Activated naive CD8-positive, alpha-beta T cell treated with anti-CD3 and anti-CD28 coated beads, Interleukin-2, amount 50 U/mL, for 24 hours (primary cell): Measurements from ENCODE around the gene DAD1.
"Not testable (repeated sequence)": the region's sequence is repeated elsewhere in the genome, so short reads cannot be mapped to it uniquely, and the experiment has no call there.

Source experiments
- ATAC-seq: fragments of 150-1000 bp; cut with Tn5 transposase; one replicate; pipeline ENCODE4 v1.10.0; 2021
- DNase-seq: peaks from one replicate; pipeline ENCODE4 v3.0.0; 2021
- H3K27ac Mint-ChIP-seq: one replicate; pipeline ENCODE4 v1.8.0; 2021; ENCODE audit warnings: mild to moderate bottlenecking, mixed read lengths
- H3K27me3 Mint-ChIP-seq: one replicate; pipeline ENCODE4 v1.8.0; 2021; ENCODE audit warnings: mixed read lengths
- H3K36me3 Mint-ChIP-seq: one replicate; pipeline ENCODE4 v1.8.0; 2021; ENCODE audit warnings: low read depth, mixed read lengths
- H3K4me1 Mint-ChIP-seq: one replicate; pipeline ENCODE4 v1.8.0; 2021; ENCODE audit warnings: mixed read lengths
- H3K4me3 Mint-ChIP-seq: one replicate; pipeline ENCODE4 v1.8.0; 2021; ENCODE audit warnings: mild to moderate bottlenecking, moderate library complexity, mixed read lengths
- H3K9me3 Mint-ChIP-seq: one replicate; pipeline ENCODE4 v1.8.0; 2021; ENCODE audit warnings: mixed read lengths

The DAD1 gene

GRCh38 chr14:22547313-22547947 is 41.6 kb downstream of the DAD1 start:
- DNase-seq (no peak), ATAC-seq (no peak)
- no peaks in the 10 kb centered on the region for H3K27me3 Mint-ChIP-seq
- H3K4me1 Mint-ChIP-seq, result peaks cover 96% of the 10 kb centered on the region
- H3K36me3 Mint-ChIP-seq, result peaks cover 91% of the 10 kb centered on the region
- H3K9me3 Mint-ChIP-seq, result no peaks in the 10 kb centered on the region
- H3K4me3 Mint-ChIP-seq, result peak overlapping the region; percentile 86
- H3K27ac Mint-ChIP-seq, result peak overlapping the region; percentile 96

GRCh38 chr14:22546722-22547071 is 42.3 kb downstream of the DAD1 start:
- DNase-seq, result no peak
- Mint-ChIP-seq H3K4me3 (peak overlapping the region; percentile 86), H3K9me3 (no peaks in the 10 kb centered on the region), H3K36me3 (peaks cover 91% of the 10 kb centered on the region), H3K27me3 (no peaks in the 10 kb centered on the region), H3K4me1 (peaks cover 96% of the 10 kb centered on the region), H3K27ac (peak overlapping the region; percentile 96)
- ATAC-seq, result no peak

GRCh38 chr14:22545842-22546721 is 42.9 kb downstream of the DAD1 start:
- H3K4me1 Mint-ChIP-seq, result peaks cover 96% of the 10 kb centered on the region
- no peaks in the 10 kb centered on the region for H3K9me3 Mint-ChIP-seq
- H3K4me3 Mint-ChIP-seq, result peak overlapping the region; percentile 86
- ATAC-seq (peak; percentile 35), DNase-seq (peak; percentile 71)
- H3K27ac Mint-ChIP-seq, result peak overlapping the region; percentile 96
- peaks cover 91% of the 10 kb centered on the region for H3K36me3 Mint-ChIP-seq
- H3K27me3 Mint-ChIP-seq, result no peaks in the 10 kb centered on the region

DNA sequence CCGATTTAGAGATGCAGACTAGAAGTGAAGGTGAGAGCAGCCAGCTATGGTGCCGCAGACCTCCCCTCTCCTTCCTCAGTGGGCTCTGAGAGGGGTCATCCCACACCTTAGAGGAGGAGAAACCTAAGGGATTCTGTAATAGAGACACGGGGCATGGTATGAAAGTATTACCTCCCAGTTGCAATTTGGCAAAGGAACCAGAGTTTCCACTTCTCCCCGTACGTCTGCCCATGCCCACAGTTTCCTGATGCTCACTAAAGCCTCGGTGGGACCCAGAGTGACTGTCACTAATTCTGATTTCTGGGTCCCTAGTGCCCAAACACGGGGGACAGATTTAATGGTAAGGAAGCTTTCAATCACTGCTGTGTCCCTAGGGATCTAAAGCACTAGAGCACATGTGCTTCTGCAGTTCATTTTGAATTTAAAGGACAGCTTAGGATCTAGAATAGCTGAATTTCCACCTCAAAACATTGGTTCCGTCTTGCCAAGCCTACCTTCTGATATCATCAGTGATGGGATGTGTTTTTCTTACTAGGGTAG is 44.1 kb downstream of the DAD1 start:
- peaks cover 96% of the 10 kb centered on the region for H3K4me1 Mint-ChIP-seq
- H3K27ac Mint-ChIP-seq, result peak overlapping the region; percentile 96
- H3K9me3 Mint-ChIP-seq, result no peaks in the 10 kb centered on the region
- H3K4me3 Mint-ChIP-seq, result peak overlapping the region; percentile 86
- H3K27me3 Mint-ChIP-seq, result no peaks in the 10 kb centered on the region
- no peak for ATAC-seq
- peaks cover 92% of the 10 kb centered on the region for H3K36me3 Mint-ChIP-seq
- no peak for DNase-seq

- Mint-ChIP-seq H3K4me3 (peak overlapping the region; percentile 86), H3K9me3 (no peaks in the 10 kb centered on the region), H3K27ac (peak overlapping the region; percentile 96), H3K4me1 (peaks cover 96% of the 10 kb centered on the region), H3K36me3 (peaks cover 92% of the 10 kb centered on the region), H3K27me3 (no peaks in the 10 kb centered on the region)
- ATAC-seq (no peak), DNase-seq (no peak)
These were observed 44.6 kb downstream of the DAD1 start for GRCh38 chr14:22544406-22544805.

DNA sequence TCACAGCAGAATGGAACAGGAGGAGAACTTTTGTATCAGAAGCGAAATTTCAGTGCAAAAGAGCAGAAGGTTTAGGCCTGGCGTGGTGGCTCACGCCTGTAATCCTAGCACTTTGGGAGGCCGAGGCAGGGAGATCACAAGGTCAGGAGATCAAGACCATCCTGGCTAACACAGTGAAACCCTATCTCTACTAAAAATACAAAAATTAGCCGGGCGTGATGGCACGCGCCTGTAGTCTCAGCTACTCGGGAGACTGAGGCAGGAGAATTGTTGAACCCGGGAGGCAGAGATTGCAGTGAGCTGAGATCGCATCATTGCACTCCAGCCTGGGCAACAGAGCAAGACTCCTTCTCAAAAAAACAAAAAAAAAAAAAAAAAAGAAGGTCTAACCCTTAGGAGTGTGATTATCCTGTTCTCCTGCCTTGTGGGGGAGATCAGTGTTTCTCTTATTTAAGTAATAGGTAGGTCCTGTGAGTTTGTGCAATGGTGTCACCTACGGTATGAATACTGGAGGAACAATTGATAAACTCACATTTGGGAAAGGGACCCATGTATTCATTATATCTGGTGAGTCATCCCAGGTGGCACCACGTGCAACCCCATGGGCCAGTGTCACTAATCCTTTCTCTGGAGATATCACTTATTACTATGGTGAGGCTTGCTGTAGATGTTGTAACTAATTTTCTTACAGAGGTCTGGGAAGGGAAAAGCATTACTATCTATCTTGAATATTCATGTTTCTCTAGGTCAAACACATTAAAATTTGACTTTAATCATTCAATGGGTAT is 45.3 kb downstream of the DAD1 start:
- peak overlapping the region; percentile 96 for H3K27ac Mint-ChIP-seq
- peak; percentile 4 for ATAC-seq
- DNase-seq, H3K9me3 Mint-ChIP-seq, H3K27me3 Mint-ChIP-seq: not testable (repeated sequence)
- peaks cover 92% of the 10 kb centered on the region for H3K36me3 Mint-ChIP-seq
- H3K4me1 Mint-ChIP-seq, result peaks cover 96% of the 10 kb centered on the region
- peak overlapping the region; percentile 86 for H3K4me3 Mint-ChIP-seq

DNA sequence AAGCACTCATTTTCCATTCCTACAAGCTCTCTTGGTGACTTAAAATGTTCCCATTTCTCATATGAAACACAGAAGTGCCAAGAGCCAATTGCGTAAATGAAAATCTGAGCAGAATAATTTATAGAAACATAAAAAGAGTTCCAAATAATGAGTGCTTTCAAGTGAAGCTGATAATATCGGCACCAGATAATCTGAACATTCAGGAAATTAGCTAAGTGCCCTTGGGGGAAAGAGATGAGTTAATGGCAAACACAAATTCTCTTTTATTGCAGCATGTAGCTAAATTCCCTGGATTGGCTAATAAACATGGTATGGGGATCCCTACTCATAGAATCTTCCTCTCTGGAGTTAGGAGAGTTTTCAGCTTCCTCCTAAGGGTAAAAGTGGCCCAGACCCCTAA is 46.7 kb downstream of the DAD1 start:
- peak overlapping the region; percentile 86 for H3K4me3 Mint-ChIP-seq
- ATAC-seq, result no peak
- no peaks in the 10 kb centered on the region for H3K9me3 Mint-ChIP-seq
- peaks cover 94% of the 10 kb centered on the region for H3K36me3 Mint-ChIP-seq
- no peak for DNase-seq
- no peaks in the 10 kb centered on the region for H3K27me3 Mint-ChIP-seq
- peak overlapping the region; percentile 96 for H3K27ac Mint-ChIP-seq
- H3K4me1 Mint-ChIP-seq, result peaks cover 98% of the 10 kb centered on the region

GRCh38 chr14:22541721-22542120 is 47.3 kb downstream of the DAD1 start:
- Mint-ChIP-seq H3K4me3 (peak overlapping the region; percentile 86), H3K9me3 (no peaks in the 10 kb centered on the region), H3K36me3 (peaks cover 94% of the 10 kb centered on the region), H3K27ac (peak overlapping the region; percentile 96), H3K4me1 (peaks cover 98% of the 10 kb centered on the region), H3K27me3 (no peaks in the 10 kb centered on the region)
- no peak for DNase-seq
- no peak for ATAC-seq

DNA sequence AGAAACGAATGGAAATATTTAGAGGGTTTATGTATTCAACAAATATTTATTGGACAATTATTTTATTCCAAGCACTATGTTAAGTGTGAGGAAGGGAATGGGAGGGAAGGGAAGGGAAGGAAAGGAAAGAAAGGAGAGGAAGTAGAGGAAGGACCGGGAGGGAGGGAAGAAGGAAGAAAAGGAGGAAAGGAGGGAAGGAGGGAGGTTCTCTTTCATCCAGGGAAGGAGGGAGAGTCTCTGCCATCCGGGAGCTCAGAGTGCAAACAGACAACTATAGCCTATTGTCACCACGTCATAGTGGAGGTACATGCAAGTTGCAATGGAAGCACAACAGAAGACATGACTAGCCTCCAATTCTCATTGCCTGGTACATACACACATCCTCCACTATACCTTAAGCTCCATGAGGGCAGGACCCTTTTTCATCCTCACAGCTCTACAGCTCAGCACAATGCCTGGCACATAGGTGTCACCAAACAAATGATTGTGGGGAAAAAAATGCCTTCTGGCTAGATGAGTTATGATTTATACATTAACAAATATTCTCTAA is 48.1 kb downstream of the DAD1 start:
- Mint-ChIP-seq H3K4me1 (peaks cover 97% of the 10 kb centered on the region), H3K4me3 (peak overlapping the region; percentile 86), H3K27me3 (no peaks in the 10 kb centered on the region), H3K36me3 (peaks cover 92% of the 10 kb centered on the region), H3K9me3 (no peaks in the 10 kb centered on the region), H3K27ac (peak overlapping the region; percentile 96)
- ATAC-seq, result no peak
- DNase-seq, result no peak

DNA sequence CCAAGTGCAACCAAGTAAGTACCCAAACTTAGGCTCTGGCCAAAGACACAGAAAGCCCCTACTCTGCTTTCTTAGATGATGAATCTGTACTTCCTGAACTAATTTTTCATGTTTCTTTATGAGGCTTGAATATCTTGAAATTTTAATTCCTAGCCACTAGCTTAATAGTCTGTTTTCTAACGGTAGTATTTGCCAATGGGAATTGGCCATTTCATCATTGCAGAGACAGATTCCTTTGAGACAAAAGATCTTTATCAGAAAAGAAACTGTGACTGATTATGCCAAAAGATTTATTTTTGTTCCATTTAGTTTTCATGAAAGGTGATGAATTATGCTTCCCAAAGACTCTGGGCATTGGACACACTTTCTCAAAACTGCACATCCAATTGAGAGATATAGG is 48.7 kb downstream of the DAD1 start:
- Mint-ChIP-seq H3K36me3 (peaks cover 90% of the 10 kb centered on the region), H3K4me3 (peak overlapping the region; percentile 86)

DNA sequence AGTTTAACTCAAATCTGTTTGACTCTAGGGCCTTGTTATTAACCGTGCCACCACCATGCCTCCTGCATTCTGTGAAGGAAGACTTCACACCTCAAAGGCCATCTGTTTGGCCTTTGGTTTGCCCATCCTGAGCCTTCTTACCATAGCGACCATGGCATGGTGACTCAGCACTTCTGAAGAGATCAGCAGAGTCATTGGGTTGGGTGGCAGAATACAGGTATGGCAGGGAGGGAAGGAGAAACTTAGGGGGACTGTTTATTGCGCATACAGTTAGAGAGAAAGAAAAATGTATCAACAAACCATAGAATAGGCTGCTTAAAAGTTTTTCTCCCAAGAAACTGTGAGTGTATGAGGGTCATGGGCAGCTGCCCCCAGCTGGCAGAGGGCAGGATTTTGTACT is 49.2 kb downstream of the DAD1 start:
- DNase-seq, result no peak
- ATAC-seq, result peak; percentile 12
- peak overlapping the region; percentile 96 for H3K27ac Mint-ChIP-seq
- peaks cover 91% of the 10 kb centered on the region for H3K36me3 Mint-ChIP-seq
- H3K9me3 Mint-ChIP-seq, result no peaks in the 10 kb centered on the region
- H3K4me3 Mint-ChIP-seq, result peak overlapping the region; percentile 86
- no peaks in the 10 kb centered on the region for H3K27me3 Mint-ChIP-seq
- H3K4me1 Mint-ChIP-seq, result peaks cover 96% of the 10 kb centered on the region

More for the DNA sequence above, 48.7 kb downstream of the DAD1 start:
- H3K4me1 Mint-ChIP-seq, result peaks cover 96% of the 10 kb centered on the region
- ATAC-seq (no peak), DNase-seq (no peak)
- no peaks in the 10 kb centered on the region for H3K9me3 Mint-ChIP-seq
- H3K27me3 Mint-ChIP-seq, result no peaks in the 10 kb centered on the region
- peak overlapping the region; percentile 96 for H3K27ac Mint-ChIP-seq

GRCh38 chr14:22538671-22539228 is 50.3 kb downstream of the DAD1 start:
- ATAC-seq (no peak), DNase-seq (no peak)
- H3K27ac Mint-ChIP-seq, result peak overlapping the region; percentile 96
- no peaks in the 10 kb centered on the region for H3K9me3 Mint-ChIP-seq
- H3K4me1 Mint-ChIP-seq, result peaks cover 95% of the 10 kb centered on the region
- H3K4me3 Mint-ChIP-seq, result peak overlapping the region; percentile 86
- H3K27me3 Mint-ChIP-seq, result no peaks in the 10 kb centered on the region
- peaks cover 89% of the 10 kb centered on the region for H3K36me3 Mint-ChIP-seq

GRCh38 chr14:22537436-22538310 is 51.4 kb downstream of the DAD1 start:
- peaks cover 92% of the 10 kb centered on the region for H3K36me3 Mint-ChIP-seq

More at GRCh38 chr14:22537436-22538310, 51.4 kb downstream of the DAD1 start:
- no peak for ATAC-seq
- Mint-ChIP-seq H3K4me3 (peak overlapping the region; percentile 86), H3K27ac (peak overlapping the region; percentile 96), H3K4me1 (peaks cover 96% of the 10 kb centered on the region), H3K27me3 (no peaks in the 10 kb centered on the region), H3K9me3 (no peaks in the 10 kb centered on the region)
- DNase-seq, result no peak
